ENCODE data around the gene CALHM1.

Gene CALHM1

GRCh38 chr10:103451831-103452505 is 6.7 kb downstream of the CALHM1 start, which contains the start of gene CALHM2:
Gene CALHM2, minus strand, starts transcription at chr10:103452370. Its CDS starts 2,429 bp downstream, at chr10:103449941.
- Mint-ChIP-seq H3K27ac (peak within 1 kb of the TSS; percentile 81), H3K4me3 (peak within 1 kb of the TSS; percentile 81), H3K27me3 (no peaks in the 10 kb centered on the region), H3K36me3 (ENCODE audit: low read depth) (peaks cover 22% of the 10 kb centered on the region), H3K9me3 (no peaks in the 10 kb centered on the region), H3K4me1 (ENCODE audit: low read depth) (peaks cover 36% of the 10 kb centered on the region)

- Mint-ChIP-seq H3K36me3 (ENCODE audit: low read depth) (peaks cover 27% of the 10 kb centered on the region), H3K9me3 (no peaks in the 10 kb centered on the region), H3K4me1 (ENCODE audit: low read depth) (peaks cover 36% of the 10 kb centered on the region), H3K4me3 (peak overlapping the region; percentile 81), H3K27ac (peak overlapping the region; percentile 81), H3K27me3 (no peaks in the 10 kb centered on the region)
These were observed 7.4 kb downstream of the CALHM1 start for GRCh38 chr10:103451091-103451813.

DNA sequence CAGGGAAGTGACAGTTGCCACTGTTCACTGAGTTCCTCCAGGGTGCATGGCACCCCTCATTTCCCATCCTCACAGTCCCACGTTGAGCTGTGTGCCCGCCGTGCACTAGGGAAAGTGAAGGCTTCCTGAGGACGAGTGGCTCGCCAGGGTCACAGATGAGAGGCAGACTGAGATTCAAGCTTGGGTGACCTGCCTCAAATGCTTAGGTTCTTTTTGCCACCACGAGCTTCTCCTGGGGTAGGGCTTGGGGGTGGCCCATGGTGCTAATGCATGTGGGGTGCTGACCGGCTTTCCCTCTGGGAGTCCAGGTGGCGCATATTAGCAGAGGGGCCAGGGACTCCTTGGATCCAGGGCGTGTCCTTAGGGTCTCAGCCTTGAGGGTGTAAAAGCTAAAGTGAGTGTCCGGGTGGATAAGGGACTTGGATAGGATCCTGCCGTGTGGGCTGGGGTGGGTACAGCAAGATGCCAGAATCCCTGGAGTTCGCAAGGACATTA is 8.5 kb downstream of the CALHM1 start:
- H3K36me3 Mint-ChIP-seq (ENCODE audit: low read depth): peaks cover 37% of the 10 kb centered on the region
- H3K4me1 Mint-ChIP-seq (ENCODE audit: low read depth): peaks cover 36% of the 10 kb centered on the region
- no peaks in the 10 kb centered on the region for H3K27me3 Mint-ChIP-seq
- no peaks in the 10 kb centered on the region for H3K9me3 Mint-ChIP-seq
- peak overlapping the region; percentile 81 for H3K4me3 Mint-ChIP-seq
- H3K27ac Mint-ChIP-seq: no peak overlapping the region

- Mint-ChIP-seq H3K36me3 (ENCODE audit: low read depth) (peaks cover 45% of the 10 kb centered on the region), H3K27me3 (no peaks in the 10 kb centered on the region), H3K4me1 (ENCODE audit: low read depth) (peaks cover 36% of the 10 kb centered on the region), H3K4me3 (no peak overlapping the region), H3K27ac (peak overlapping the region; percentile 42), H3K9me3 (no peaks in the 10 kb centered on the region)
These were observed 9.2 kb downstream of the CALHM1 start for GRCh38 chr10:103449208-103450144.

DNA sequence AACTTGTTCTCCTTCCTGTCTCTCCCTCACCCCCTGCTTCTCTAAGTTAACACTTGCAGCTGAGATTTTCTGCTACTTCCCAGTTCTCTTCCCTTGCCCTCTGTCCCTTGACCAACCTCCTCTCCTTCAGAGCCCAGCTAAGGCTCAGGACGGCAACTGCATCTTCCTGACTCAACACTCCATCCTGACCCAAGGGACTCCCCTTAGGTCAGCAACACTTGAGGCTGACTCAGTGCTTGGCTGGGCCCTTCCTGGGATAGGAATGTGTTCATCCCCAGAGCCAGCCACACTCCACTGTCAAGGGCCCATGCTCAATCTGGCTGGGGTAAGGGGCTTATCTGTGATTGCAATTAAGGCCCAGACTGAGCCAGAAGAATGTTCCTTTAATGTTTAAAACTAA is 10.0 kb downstream of the CALHM1 start:
- H3K4me3 Mint-ChIP-seq: no peak overlapping the region
- H3K4me1 Mint-ChIP-seq (ENCODE audit: low read depth): peaks cover 36% of the 10 kb centered on the region
- H3K27ac Mint-ChIP-seq: peak overlapping the region; percentile 53
- H3K36me3 Mint-ChIP-seq (ENCODE audit: low read depth): peaks cover 52% of the 10 kb centered on the region
- no peaks in the 10 kb centered on the region for H3K27me3 Mint-ChIP-seq
- H3K9me3 Mint-ChIP-seq: no peaks in the 10 kb centered on the region

DNA sequence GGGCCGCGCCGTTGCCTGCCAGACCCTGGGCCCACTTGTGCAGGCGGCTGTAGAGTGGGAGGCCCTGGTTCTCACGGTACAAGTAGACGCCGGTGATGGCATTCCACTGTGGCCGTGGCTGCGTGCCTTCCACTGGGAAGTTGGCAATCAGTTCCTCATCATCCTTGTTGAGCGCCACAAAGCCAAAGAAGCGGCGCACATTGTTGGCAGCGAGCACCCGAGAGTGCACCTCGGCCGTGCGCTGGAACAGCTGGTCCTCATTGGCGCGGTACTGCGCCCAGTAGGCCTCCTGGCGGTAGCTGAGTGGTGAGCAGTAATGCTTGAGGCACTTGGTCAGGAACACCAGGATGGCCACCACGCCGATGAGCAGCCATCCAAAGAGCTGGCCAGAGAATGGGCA is 11.5 kb downstream of the CALHM1 start:
- Mint-ChIP-seq H3K27me3 (no peaks in the 10 kb centered on the region), H3K4me1 (ENCODE audit: low read depth) (peaks cover 27% of the 10 kb centered on the region), H3K27ac (no peak overlapping the region), H3K36me3 (ENCODE audit: low read depth) (peaks cover 63% of the 10 kb centered on the region), H3K4me3 (no peak overlapping the region), H3K9me3 (no peaks in the 10 kb centered on the region)

DNA sequence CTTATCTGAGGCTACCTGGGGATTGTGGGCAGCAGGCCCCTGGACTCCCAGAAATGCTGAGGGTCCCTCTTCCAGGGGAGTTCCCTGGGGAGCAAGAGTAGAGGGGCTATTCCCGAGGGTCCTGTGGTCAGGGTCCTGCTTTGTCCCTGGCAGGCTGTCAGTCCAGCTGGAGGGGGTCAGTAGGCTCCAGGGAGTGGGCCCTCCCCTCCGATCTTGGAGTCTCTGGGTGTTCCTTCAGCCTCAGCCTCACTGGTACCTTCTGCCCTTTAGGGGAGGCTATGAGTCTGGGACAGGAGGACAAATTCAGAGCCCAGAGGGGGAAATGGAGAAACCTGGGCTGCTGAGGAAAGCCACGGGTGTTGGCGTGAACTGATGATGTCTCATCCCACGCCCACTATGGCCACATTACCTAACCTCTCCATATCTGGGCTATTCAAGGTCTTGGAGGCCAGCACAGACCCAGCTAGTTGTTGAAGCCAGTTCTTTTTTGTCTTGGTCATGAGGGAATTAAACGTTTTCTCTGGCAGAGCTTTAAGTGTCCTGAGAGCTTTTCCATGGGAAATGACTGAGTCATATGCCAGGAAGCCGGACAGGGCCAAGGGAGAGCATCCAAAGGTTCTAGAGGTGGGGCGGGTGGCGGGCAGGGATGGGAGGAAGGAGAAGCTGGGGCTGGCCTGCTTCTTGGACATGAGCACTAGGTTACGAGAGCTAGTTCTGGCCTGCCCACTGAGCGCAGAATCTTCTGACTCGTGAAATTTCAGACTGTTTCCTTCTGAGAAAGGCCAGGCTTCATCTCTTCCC is 12.7 kb downstream of the CALHM1 start:
- peaks cover 68% of the 10 kb centered on the region for H3K36me3 Mint-ChIP-seq (ENCODE audit: low read depth)
- no peaks in the 10 kb centered on the region for H3K27me3 Mint-ChIP-seq

GRCh38 chr10:103445366-103445765 is 13.3 kb downstream of the CALHM1 start:
- Mint-ChIP-seq H3K4me3 (no peak overlapping the region), H3K9me3 (no peaks in the 10 kb centered on the region), H3K4me1 (ENCODE audit: low read depth) (peaks cover 15% of the 10 kb centered on the region), H3K36me3 (ENCODE audit: low read depth) (peaks cover 73% of the 10 kb centered on the region), H3K27ac (no peak overlapping the region), H3K27me3 (no peaks in the 10 kb centered on the region)

More for the DNA sequence above, 12.7 kb downstream of the CALHM1 start:
- H3K27ac Mint-ChIP-seq: peak overlapping the region; percentile 22
- H3K9me3 Mint-ChIP-seq: no peaks in the 10 kb centered on the region
- no peak overlapping the region for H3K4me3 Mint-ChIP-seq
- peaks cover 21% of the 10 kb centered on the region for H3K4me1 Mint-ChIP-seq (ENCODE audit: low read depth)

DNA sequence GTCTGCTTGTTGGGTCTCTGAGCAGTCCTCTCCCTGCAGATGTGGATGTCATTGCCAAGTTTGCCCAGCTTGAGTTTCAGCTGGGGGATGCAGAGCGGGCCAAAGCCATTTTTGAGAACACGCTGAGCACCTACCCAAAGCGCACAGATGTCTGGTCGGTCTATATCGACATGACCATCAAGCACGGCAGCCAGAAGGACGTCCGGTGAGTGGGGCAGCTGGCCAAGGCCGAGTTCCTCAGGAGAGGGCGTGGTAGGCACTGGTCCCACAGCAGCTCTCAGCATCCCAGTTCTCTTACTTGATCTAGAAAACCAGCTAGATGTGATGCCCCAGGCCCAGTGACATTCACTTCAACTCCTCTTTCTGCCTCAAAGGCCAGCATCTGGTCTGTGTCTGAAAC is 14.2 kb downstream of the CALHM1 start:
- peaks cover 10% of the 10 kb centered on the region for H3K4me1 Mint-ChIP-seq (ENCODE audit: low read depth)
- H3K27ac Mint-ChIP-seq: no peak overlapping the region
- H3K9me3 Mint-ChIP-seq: no peaks in the 10 kb centered on the region
- H3K4me3 Mint-ChIP-seq: no peak overlapping the region
- H3K36me3 Mint-ChIP-seq (ENCODE audit: low read depth): peaks cover 80% of the 10 kb centered on the region
- no peaks in the 10 kb centered on the region for H3K27me3 Mint-ChIP-seq

DNA sequence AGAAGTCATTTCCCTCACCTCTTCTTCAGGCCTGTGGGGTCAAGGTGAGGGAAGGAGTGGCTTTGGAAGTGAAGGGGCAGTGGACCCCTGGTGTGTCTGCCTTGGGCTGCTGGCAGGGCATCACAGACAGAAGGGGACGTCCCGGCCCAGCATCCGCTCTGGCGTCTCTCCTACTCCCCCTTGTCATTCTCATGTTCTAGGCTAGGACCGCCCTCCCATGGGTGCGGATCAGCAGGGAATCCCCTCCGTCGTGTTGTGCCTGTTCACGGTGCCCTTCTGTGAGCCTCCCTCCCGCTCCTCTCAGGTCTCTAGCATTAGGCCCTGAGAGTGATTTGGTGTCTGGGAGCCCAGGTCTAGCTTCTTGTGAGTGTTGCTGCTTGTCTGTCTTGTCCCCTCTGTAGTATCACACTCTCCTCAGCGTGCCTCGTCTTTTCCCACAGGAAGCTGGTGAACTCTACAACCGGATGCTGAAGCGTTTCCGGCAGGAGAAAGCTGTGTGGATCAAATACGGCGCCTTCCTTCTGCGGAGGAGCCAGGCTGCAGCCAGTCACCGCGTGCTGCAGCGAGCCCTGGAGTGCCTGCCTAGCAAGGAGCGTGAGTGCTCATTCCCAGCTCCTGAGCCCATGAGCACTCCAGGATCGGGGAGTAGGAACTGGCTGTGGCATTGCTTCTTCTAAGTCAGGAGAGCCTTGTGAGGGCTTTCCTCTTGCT is 15.1 kb downstream of the CALHM1 start:
- Mint-ChIP-seq H3K27me3 (no peaks in the 10 kb centered on the region), H3K9me3 (no peaks in the 10 kb centered on the region), H3K4me1 (ENCODE audit: low read depth) (peaks cover 2% of the 10 kb centered on the region), H3K4me3 (no peak overlapping the region), H3K36me3 (ENCODE audit: low read depth) (peaks cover 77% of the 10 kb centered on the region), H3K27ac (no peak overlapping the region)

- no peaks in the 10 kb centered on the region for H3K9me3 Mint-ChIP-seq
- H3K36me3 Mint-ChIP-seq (ENCODE audit: low read depth): peaks cover 79% of the 10 kb centered on the region
- H3K27ac Mint-ChIP-seq: no peak overlapping the region
- no peaks in the 10 kb centered on the region for H3K27me3 Mint-ChIP-seq
- no peaks in the 10 kb centered on the region for H3K4me1 Mint-ChIP-seq (ENCODE audit: low read depth)
- H3K4me3 Mint-ChIP-seq: no peak overlapping the region
These were observed 16.7 kb downstream of the CALHM1 start for GRCh38 chr10:103442031-103442461.

DNA sequence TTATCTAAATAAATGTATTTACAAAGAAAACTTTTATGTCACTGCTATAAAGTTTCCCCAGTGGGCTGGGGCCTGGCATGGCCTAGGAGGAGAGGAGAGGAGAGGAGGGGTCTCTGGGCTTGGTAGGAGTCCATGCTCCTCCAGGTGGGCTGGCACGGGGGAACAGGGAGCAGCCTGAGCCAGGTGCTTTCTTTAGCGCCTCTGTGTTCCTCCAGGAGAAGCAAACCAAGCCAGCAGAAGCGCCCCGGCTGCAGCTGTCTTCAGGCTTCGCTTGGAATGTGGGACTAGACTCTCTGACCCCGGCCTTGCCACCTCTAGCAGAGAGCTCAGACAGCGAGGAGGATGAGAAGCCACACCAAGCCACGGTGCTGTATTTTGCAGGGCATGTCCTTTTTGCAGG is 17.1 kb downstream of the CALHM1 start:
- no peak overlapping the region for H3K27ac Mint-ChIP-seq
- no peaks in the 10 kb centered on the region for H3K27me3 Mint-ChIP-seq
- peaks cover 80% of the 10 kb centered on the region for H3K36me3 Mint-ChIP-seq (ENCODE audit: low read depth)
- H3K4me1 Mint-ChIP-seq (ENCODE audit: low read depth): no peaks in the 10 kb centered on the region
- no peaks in the 10 kb centered on the region for H3K9me3 Mint-ChIP-seq
- no peak overlapping the region for H3K4me3 Mint-ChIP-seq

DNA sequence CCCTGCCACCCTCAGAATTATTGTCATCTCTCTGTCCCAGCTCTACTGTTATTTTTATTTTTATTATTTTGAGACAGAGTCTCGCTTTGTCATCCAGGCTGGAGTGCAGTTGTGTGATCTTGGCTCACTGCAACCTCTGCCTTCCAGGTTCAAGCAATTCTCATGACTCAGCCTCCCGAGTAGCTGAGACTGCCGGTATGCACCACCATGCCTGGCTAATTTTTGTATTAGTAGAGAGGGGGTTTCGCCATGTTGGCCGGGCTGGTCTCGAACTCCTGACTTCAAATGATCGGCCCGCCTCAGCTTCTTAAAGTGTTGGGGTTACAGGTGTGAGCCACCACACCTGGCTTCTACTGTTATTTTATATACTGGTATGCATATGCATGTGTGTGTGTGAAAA is 17.5 kb downstream of the CALHM1 start:
- no peak overlapping the region for H3K4me3 Mint-ChIP-seq
- peaks cover 81% of the 10 kb centered on the region for H3K36me3 Mint-ChIP-seq (ENCODE audit: low read depth)
- H3K27me3 Mint-ChIP-seq: no peaks in the 10 kb centered on the region
- no peaks in the 10 kb centered on the region for H3K9me3 Mint-ChIP-seq
- H3K4me1 Mint-ChIP-seq (ENCODE audit: low read depth): no peaks in the 10 kb centered on the region
- H3K27ac Mint-ChIP-seq: no peak overlapping the region
